Measurements from ENCODE around the gene ROR1. TPM values are rescaled to one million over a fixed set of nuclear protein-coding genes. Genes with fewer than 3 reads are reported as not detected.

Gene ROR1
- total RNA-seq, 4 donors from 2014 or later = 10.6 to 21.7 (median 15.1) TPM

GRCh38 chr1:63757334-63757733, 16.5 kb upstream of the ROR1 start:
- DNase-seq (ENCODE audit: low spot score in 2 of 2) = no peak
- Histone ChIP-seq H3K4me3 (no peak overlapping the region), H3K27ac (no peak overlapping the region), H3K9me3 (no peaks in the 10 kb centered on the region), H3K36me3 (no peaks in the 10 kb centered on the region), H3K27me3 (no peaks in the 10 kb centered on the region), H3K4me1 (no peaks in the 10 kb centered on the region)
- TF ChIP-seq CTCF (IDR thresholded peaks at IDR 0.05) (no peak), POLR2A (IDR thresholded peaks at IDR 0.05) (no peak), EP300 (IDR thresholded peaks at IDR 0.05) (no peak)

- Histone ChIP-seq H3K4me3 (no peak overlapping the region), H3K4me1 (no peaks in the 10 kb centered on the region), H3K9me3 (no peaks in the 10 kb centered on the region), H3K36me3 (no peaks in the 10 kb centered on the region), H3K27me3 (no peaks in the 10 kb centered on the region), H3K27ac (no peak overlapping the region)
- DNase-seq (ENCODE audit: low spot score in 2 of 2) = no peak
- 80% methylated on average over 6 of the region's 6 CpGs for WGBS
- no peak for TF ChIP-seq POLR2AphosphoS5 (IDR thresholded peaks at IDR 0.05)
- no peak for TF ChIP-seq CTCF (IDR thresholded peaks at IDR 0.05)
- no peak for TF ChIP-seq EP300 (IDR thresholded peaks at IDR 0.05)
- TF ChIP-seq POLR2A (IDR thresholded peaks at IDR 0.05) = no peak
These were observed 15.0 kb upstream of the ROR1 start for GRCh38 chr1:63758791-63759190.

- Histone ChIP-seq H3K36me3 (no peaks in the 10 kb centered on the region), H3K4me1 (no peaks in the 10 kb centered on the region), H3K9me3 (no peaks in the 10 kb centered on the region), H3K27me3 (no peaks in the 10 kb centered on the region), H3K27ac (no peak overlapping the region), H3K4me3 (no peak overlapping the region)
- TF ChIP-seq POLR2AphosphoS5 (IDR thresholded peaks at IDR 0.05) = no peak
- TF ChIP-seq EP300 (IDR thresholded peaks at IDR 0.05) = no peak
- TF ChIP-seq CTCF (IDR thresholded peaks at IDR 0.05) = no peak
- no peak for TF ChIP-seq POLR2A (IDR thresholded peaks at IDR 0.05)
- DNase-seq (ENCODE audit: low spot score in 2 of 2) = no peak
These were observed 14.0 kb upstream of the ROR1 start for GRCh38 chr1:63759778-63760177.

- peaks cover 12% of the 10 kb centered on the region for H3K4me1 ChIP-seq
- no peaks in the 10 kb centered on the region for H3K36me3 ChIP-seq
- TF ChIP-seq POLR2AphosphoS5 (IDR thresholded peaks at IDR 0.05) (no peak), POLR2A (IDR thresholded peaks at IDR 0.05) (no peak), EP300 (IDR thresholded peaks at IDR 0.05) (no peak)
- no peaks in the 10 kb centered on the region for H3K9me3 ChIP-seq
- no peak overlapping the region for H3K4me3 ChIP-seq
- WGBS = 81% methylated on average over 1 of the region's 1 CpG
- no peak for DNase-seq (ENCODE audit: low spot score in 2 of 2)
- no peaks in the 10 kb centered on the region for H3K27me3 ChIP-seq
- H3K27ac ChIP-seq = no peak overlapping the region
These were observed 3.4 kb upstream of the ROR1 start for GRCh38 chr1:63770381-63770780.

- Histone ChIP-seq H3K9me3 (no peaks in the 10 kb centered on the region), H3K36me3 (no peaks in the 10 kb centered on the region), H3K4me3 (no peak overlapping the region), H3K27ac (no peak overlapping the region), H3K27me3 (no peaks in the 10 kb centered on the region), H3K4me1 (peaks cover 24% of the 10 kb centered on the region)
- WGBS = 89% methylated on average over 3 of the region's 3 CpGs
- DNase-seq (ENCODE audit: low spot score in 2 of 2) = no peak
- TF ChIP-seq EP300 (IDR thresholded peaks at IDR 0.05) = no peak
- no peak for TF ChIP-seq POLR2A (IDR thresholded peaks at IDR 0.05)
- TF ChIP-seq CTCF (IDR thresholded peaks at IDR 0.05) = no peak
- no peak for TF ChIP-seq POLR2AphosphoS5 (IDR thresholded peaks at IDR 0.05)
These were observed 1.6 kb upstream of the ROR1 start for GRCh38 chr1:63772201-63772600.

- Histone ChIP-seq H3K27ac (no peak overlapping the region), H3K36me3 (no peaks in the 10 kb centered on the region), H3K4me1 (peaks cover 24% of the 10 kb centered on the region), H3K4me3 (no peak overlapping the region), H3K9me3 (no peaks in the 10 kb centered on the region), H3K27me3 (no peaks in the 10 kb centered on the region)
- no peak for DNase-seq (ENCODE audit: low spot score in 2 of 2)
- TF ChIP-seq CTCF (IDR thresholded peaks at IDR 0.05) (no peak), POLR2A (IDR thresholded peaks at IDR 0.05) (no peak), POLR2AphosphoS5 (IDR thresholded peaks at IDR 0.05) (no peak), EP300 (IDR thresholded peaks at IDR 0.05) (no peak)
- 73% methylated on average over 2 of the region's 2 CpGs for WGBS
These were observed 941 bp upstream of the ROR1 start for GRCh38 chr1:63772876-63773275.

All from suprapubic skin (tissue), 4 donors.